ENCODE data around the gene MSI2.

GRCh38 chr17:57399690-57400089 is 143.4 kb downstream of the MSI2 start:
- TF ChIP-seq POLR2A (IDR thresholded peaks at IDR 0.05) (no peak), CTCF (IDR thresholded peaks at IDR 0.05) (no peak)

Data from thyroid gland (tissue), 4 donors.